ENCODE results near the gene NPHS1. TPM values are rescaled to one million over a fixed set of nuclear protein-coding genes. Genes with fewer than 3 reads are reported as not detected.

Gene NPHS1
- total RNA-seq, 2 experiments from 2014 or later = not detected

DNA sequence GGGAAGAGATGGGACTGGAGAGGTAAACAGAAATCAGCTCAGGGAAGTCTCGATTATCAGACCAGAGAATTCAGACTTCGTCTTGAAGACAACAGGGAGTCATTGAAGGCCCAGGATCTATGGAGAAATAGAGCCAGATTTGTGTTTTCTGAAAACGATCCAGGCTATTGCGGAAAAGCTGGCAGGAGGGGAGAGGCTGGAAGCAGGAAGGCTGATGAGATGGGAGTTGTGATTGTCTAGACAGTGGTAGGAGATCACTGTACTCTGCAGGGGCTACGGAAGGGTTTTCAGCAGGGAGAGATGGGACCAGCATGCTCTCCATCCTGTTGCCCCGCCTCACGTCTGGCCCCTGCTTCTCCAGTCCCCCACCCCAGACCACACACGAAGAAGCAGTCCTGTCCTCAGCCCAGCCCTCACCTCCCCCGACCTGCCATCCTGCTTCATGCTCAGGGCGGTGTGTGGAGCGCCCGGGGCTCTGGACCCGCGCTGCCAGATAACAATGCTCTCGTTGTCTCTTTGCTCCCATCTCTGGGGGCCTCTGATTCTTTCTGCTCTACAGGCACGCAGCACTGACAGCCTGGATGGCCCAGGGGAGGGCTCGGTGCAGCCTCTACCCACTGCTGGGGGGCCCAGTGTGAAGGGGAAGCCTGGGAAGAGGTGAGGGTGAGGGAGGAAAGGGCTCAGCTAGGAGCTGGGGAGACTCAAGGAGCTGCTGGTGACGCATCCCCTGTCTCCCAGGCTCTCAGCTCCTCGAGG lies 75.0 kb downstream of the NPHS1 start:
- H3K4me1 Mint-ChIP-seq (ENCODE audit: low read depth) = peaks cover 24% of the 10 kb centered on the region
- ChIA-PET POLR2A (interaction anchor here (1.3 kb wide), 1 partner anchor 32 kb away, joined by 4 read pairs; the partner anchor contains the start of gene U2AF1L4), CTCF (no interaction called here)
- intact Hi-C loops (cut with DNase I, micrococcal nuclease) = loop anchor here in 1 of 2 experiments (5.0 to 10.0 kb wide), 2 partner anchors 158 to 280 kb away; partner anchors contain the start of gene LRFN3
- ATAC-seq (ENCODE audit: poor library complexity) (no peak), DNase-seq (peak in 1 of 14 experiments; percentile 22)
- peaks cover 21% of the 10 kb centered on the region for H3K4me1 ChIP-seq (ENCODE audit: insufficient read depth, low read length)
- H3K36me3 ChIP-seq (ENCODE audit: insufficient read depth, low read length) = peaks cover 6% of the 10 kb centered on the region
- H3K9me3 ChIP-seq (ENCODE audit: control insufficient read depth in 1 of 2, insufficient read depth in 1 of 2, low read length in 2 of 2) = no peaks in the 10 kb centered on the region
- no peaks in the 10 kb centered on the region for H3K27me3 Mint-ChIP-seq
- H3K36me3 Mint-ChIP-seq (ENCODE audit: low read depth) = peaks cover 10% of the 10 kb centered on the region
- H3K27me3 ChIP-seq (ENCODE audit: control insufficient read depth in 1 of 2, insufficient read depth in 2 of 2, low read length in 2 of 2) = no peaks in the 10 kb centered on the region
- no peaks in the 10 kb centered on the region for H3K9me3 Mint-ChIP-seq
- TF ChIP-seq, protein P1, sequence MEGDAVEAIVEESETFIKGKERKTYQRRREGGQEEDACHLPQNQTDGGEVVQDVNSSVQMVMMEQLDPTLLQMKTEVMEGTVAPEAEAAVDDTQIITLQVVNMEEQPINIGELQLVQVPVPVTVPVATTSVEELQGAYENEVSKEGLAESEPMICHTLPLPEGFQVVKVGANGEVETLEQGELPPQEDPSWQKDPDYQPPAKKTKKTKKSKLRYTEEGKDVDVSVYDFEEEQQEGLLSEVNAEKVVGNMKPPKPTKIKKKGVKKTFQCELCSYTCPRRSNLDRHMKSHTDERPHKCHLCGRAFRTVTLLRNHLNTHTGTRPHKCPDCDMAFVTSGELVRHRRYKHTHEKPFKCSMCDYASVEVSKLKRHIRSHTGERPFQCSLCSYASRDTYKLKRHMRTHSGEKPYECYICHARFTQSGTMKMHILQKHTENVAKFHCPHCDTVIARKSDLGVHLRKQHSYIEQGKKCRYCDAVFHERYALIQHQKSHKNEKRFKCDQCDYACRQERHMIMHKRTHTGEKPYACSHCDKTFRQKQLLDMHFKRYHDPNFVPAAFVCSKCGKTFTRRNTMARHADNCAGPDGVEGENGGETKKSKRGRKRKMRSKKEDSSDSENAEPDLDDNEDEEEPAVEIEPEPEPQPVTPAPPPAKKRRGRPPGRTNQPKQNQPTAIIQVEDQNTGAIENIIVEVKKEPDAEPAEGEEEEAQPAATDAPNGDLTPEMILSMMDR (IDR thresholded peaks at IDR 0.05) = no peak
- H3K27ac Mint-ChIP-seq = no peak overlapping the region
- H3K4me3 ChIP-seq (ENCODE audit: low read length) = no peak overlapping the region
- no peak overlapping the region for H3K27ac ChIP-seq (ENCODE audit: low read depth in 1 of 2, low read length in 2 of 2)
- H3K4me3 Mint-ChIP-seq = peak overlapping the region; percentile 78

DNA sequence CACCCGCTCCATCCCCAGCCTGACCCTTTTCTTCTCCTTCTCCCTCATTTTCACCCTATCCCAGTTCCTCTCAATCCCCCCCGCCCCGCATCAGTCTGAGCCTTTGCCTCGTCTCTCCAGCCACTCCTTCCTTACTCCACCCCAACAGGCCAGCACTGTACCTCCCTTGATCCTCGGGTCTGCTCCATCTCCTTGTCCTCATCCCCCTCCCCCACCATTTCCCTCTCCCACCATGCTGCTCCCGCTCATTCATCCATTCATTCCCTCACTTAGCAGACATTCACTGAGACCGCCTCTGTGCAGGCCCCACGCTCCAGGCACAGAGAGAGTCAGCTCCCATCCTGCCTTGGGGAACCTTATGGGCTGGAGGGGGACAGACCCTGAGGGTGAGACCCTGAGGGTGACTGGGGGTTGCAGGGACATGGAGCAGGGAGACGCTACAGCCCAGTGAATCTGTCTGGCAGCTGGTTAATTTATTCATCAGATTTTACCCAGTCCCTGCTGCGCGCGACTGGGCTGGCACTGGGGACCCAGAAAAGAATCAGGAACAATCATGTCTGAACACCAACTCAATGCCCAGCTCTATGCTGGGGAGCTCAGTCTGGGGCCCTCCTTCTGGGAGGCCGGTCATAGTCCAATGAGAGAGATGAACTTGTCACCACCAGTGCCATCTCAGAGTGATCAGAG lies 76.1 kb downstream of the NPHS1 start:
- Histone ChIP-seq H3K4me1 (ENCODE audit: insufficient read depth, low read length) (peaks cover 21% of the 10 kb centered on the region), H3K36me3 (ENCODE audit: insufficient read depth, low read length) (peaks cover 4% of the 10 kb centered on the region), H3K4me3 (ENCODE audit: low read length) (peak overlapping the region; percentile 69), H3K9me3 (ENCODE audit: control insufficient read depth in 1 of 2, insufficient read depth in 1 of 2, low read length in 2 of 2) (no peaks in the 10 kb centered on the region), H3K27ac (ENCODE audit: low read depth in 1 of 2, low read length in 2 of 2) (no peak overlapping the region), H3K27me3 (ENCODE audit: control insufficient read depth in 1 of 2, insufficient read depth in 2 of 2, low read length in 2 of 2) (no peaks in the 10 kb centered on the region)
- CTCF ChIA-PET = no interaction called here
- POLR2A ChIA-PET = interaction anchor here (1.3 kb wide), 1 partner anchor 31 kb away, joined by 4 read pairs; the partner anchor contains the start of gene U2AF1L4
- intact Hi-C loops (cut with DNase I, micrococcal nuclease) = loop anchor here in 1 of 2 experiments (5.0 to 10.0 kb wide), 2 partner anchors 159 to 281 kb away; partner anchors contain the start of gene LRFN3
- Mint-ChIP-seq H3K9me3 (no peaks in the 10 kb centered on the region), H3K27ac (no peak overlapping the region), H3K36me3 (ENCODE audit: low read depth) (peaks cover 6% of the 10 kb centered on the region), H3K27me3 (no peaks in the 10 kb centered on the region), H3K4me1 (ENCODE audit: low read depth) (peaks cover 24% of the 10 kb centered on the region), H3K4me3 (peak overlapping the region; percentile 78)
- ATAC-seq (ENCODE audit: poor library complexity) (no peak), DNase-seq (peak in 1 of 14 experiments; percentile 39)
- TF ChIP-seq, protein P1 (IDR thresholded peaks at IDR 0.05) = no peak

Other genes starting within 250 kb of the NPHS1 start
- 10 to 100 TPM; 28.4 to 29.9 TPM for gene HAUS5, start 239.8 kb downstream of the NPHS1 start, total RNA-seq
- 10 to 100 TPM; 45.7 to 48.8 TPM for gene RBM42, start 223.5 kb downstream of the NPHS1 start, total RNA-seq
- gene ETV2, start 210.8 kb downstream of the NPHS1 start, total RNA-seq = under 1 TPM; 0.58 to 0.59 TPM
- 100 to 1,000 TPM; 136 to 144 TPM for gene COX6B1, start 204.2 kb downstream of the NPHS1 start, total RNA-seq
- under 1 TPM; 0.36 to 0.47 TPM for gene UPK1A, start 186.0 kb downstream of the NPHS1 start, total RNA-seq
- 1 to 10 TPM; 2.2 to 3.3 TPM for gene ZBTB32, start 147.9 kb downstream of the NPHS1 start, total RNA-seq
- 10 to 100 TPM; 59.4 to 59.7 TPM for gene KMT2B, start 134.5 kb downstream of the NPHS1 start, total RNA-seq
- 10 to 100 TPM; 40.3 to 43.1 TPM for gene IGFLR1, start 110.1 kb downstream of the NPHS1 start, total RNA-seq
- gene U2AF1L4, start 107.1 kb downstream of the NPHS1 start, total RNA-seq = 10 to 100 TPM; 74.6 to 85.8 TPM
- 1 to 10 TPM; 7.3 to 9.4 TPM for gene PSENEN, start 106.9 kb downstream of the NPHS1 start, total RNA-seq
- gene LIN37, start 103.9 kb downstream of the NPHS1 start, total RNA-seq = 1 to 10 TPM; 4.8 to 6.0 TPM
- gene HSPB6, start 95.5 kb downstream of the NPHS1 start, total RNA-seq = not detected
- gene PROSER3, start 94.3 kb downstream of the NPHS1 start, total RNA-seq = 10 to 100 TPM; 19.4 to 22.6 TPM
- gene ARHGAP33, start 76.9 kb downstream of the NPHS1 start, total RNA-seq = 10 to 100 TPM; 16.4 to 19.5 TPM
- not detected for gene PRODH2, start 39.7 kb downstream of the NPHS1 start, total RNA-seq
- under 1 TPM in 1 of 2 experiments, not detected in 1; 0.14 TPM for gene KIRREL2, start 4.4 kb upstream of the NPHS1 start, total RNA-seq
- gene APLP1, start 16.1 kb upstream of the NPHS1 start, total RNA-seq = not detected
- gene NFKBID, start 48.0 kb upstream of the NPHS1 start, total RNA-seq = 10 to 100 TPM; 26.5 to 30.1 TPM
- gene HCST, start 50.0 kb upstream of the NPHS1 start, total RNA-seq = 10 to 100 TPM; 72.4 to 78.6 TPM
- 1 to 10 TPM; 6.0 to 7.6 TPM for gene TYROBP, start 55.8 kb upstream of the NPHS1 start, total RNA-seq
- 1 to 10 TPM; 4.2 to 4.5 TPM for gene LRFN3, start 83.9 kb upstream of the NPHS1 start, total RNA-seq
- gene SDHAF1, start 142.7 kb upstream of the NPHS1 start, total RNA-seq = 1 to 10 TPM; 4.3 to 5.4 TPM
- gene SYNE4, start 156.3 kb upstream of the NPHS1 start, total RNA-seq = 1 to 10 TPM; 1.6 TPM
- gene ALKBH6, start 161.7 kb upstream of the NPHS1 start, total RNA-seq = 10 to 100 TPM; 38.1 to 41.8 TPM
- under 1 TPM; 0.47 to 0.85 TPM for gene CLIP3, start 180.4 kb upstream of the NPHS1 start, total RNA-seq
- gene THAP8, start 201.8 kb upstream of the NPHS1 start, total RNA-seq = under 1 TPM; 0.38 to 0.53 TPM
- 1 to 10 TPM; 2.0 to 2.6 TPM for gene WDR62, start 202.4 kb upstream of the NPHS1 start, total RNA-seq